CD14-positive monocyte (primary cell): ENCODE measurements around the gene USP17L26. TPM values are rescaled to one million over a fixed set of nuclear protein-coding genes. Genes with fewer than 3 reads are reported as not detected.
"Not testable (repeated sequence)": the region's sequence is repeated elsewhere in the genome, so short reads cannot be mapped to it uniquely, and the experiment has no call there.

Experiments
- DNase-seq, 3 donors: peaks; one replicate each; pipeline ENCODE4 v3.0.0-alpha.2; 2011 to 2022
- H2AFZ ChIP-seq: 2 replicates; pipeline ENCODE4 v1.6.0; 2012; ENCODE audit warnings: mild to moderate bottlenecking, low read depth, low read length, inconsistent platforms; ENCODE audit not compliant: insufficient read depth, poor library complexity, severe bottlenecking
- H3K27ac ChIP-seq, 2 donors: 1 replicate in 1 of 2; 2 replicates in 1 of 2; pipeline ENCODE4 v1.5.1; 2012 to 2013; ENCODE audit warnings: low read length in 2 of 2, control low read depth in 1 of 2, inconsistent platforms in 1 of 2, low read depth in 1 of 2, mild to moderate bottlenecking in 1 of 2
- H3K27me3 ChIP-seq, 2 donors: one replicate each; pipeline versions ENCODE4 v1.6.0 to v1.6.1; 2011 to 2013; ENCODE audit warnings: low read length in 2 of 2; ENCODE audit not compliant: control insufficient read depth in 2 of 2, insufficient read depth in 2 of 2
- H3K36me3 ChIP-seq, 2 donors: replicated peaks in 1 of 2; 1 replicate in 1 of 2; 2 replicates in 1 of 2; pipeline versions ENCODE4 v1.5.1 to v1.6.1; 2012 to 2013; ENCODE audit warnings: low read length in 2 of 2, control low read depth in 1 of 2, inconsistent platforms in 1 of 2, mild to moderate bottlenecking in 1 of 2; ENCODE audit not compliant: insufficient read depth in 2 of 2, control insufficient read depth in 1 of 2
- H3K4me1 ChIP-seq, 2 donors: 1 replicate in 1 of 2; 2 replicates in 1 of 2; pipeline versions ENCODE4 v1.5.1 to v1.6.1; 2012 to 2013; ENCODE audit warnings: low read length in 2 of 2, control low read depth in 1 of 2, inconsistent platforms in 1 of 2, mild to moderate bottlenecking in 1 of 2, moderate library complexity in 1 of 2; ENCODE audit not compliant: insufficient read depth in 2 of 2, control insufficient read depth in 1 of 2
- H3K4me2 ChIP-seq: replicated peaks from 2 replicates; pipeline ENCODE3; 2012; ENCODE audit warnings: low read length, moderate library complexity, mild to moderate bottlenecking; ENCODE audit not compliant: poor library complexity, severe bottlenecking; ENCODE audit errors: extremely low read depth
- H3K4me3 ChIP-seq, 3 experiments: fragments of 200-600 bp in 1 of 3; sonication (generic) in 1 of 3; replicated peaks in 1 of 3; 1 replicate in 2 of 3; 2 replicates in 1 of 3; pipeline ENCODE4 v1.5.1; 2011 to 2013; ENCODE audit warnings: low read length in 3 of 3, mild to moderate bottlenecking in 3 of 3, control low read depth in 2 of 3, low read depth in 2 of 3, inconsistent platforms in 1 of 3, moderate library complexity in 1 of 3
- H3K79me2 ChIP-seq: 2 replicates; pipeline ENCODE4 v1.6.0; 2012; ENCODE audit warnings: mild to moderate bottlenecking, control low read depth, inconsistent platforms, low read length, moderate library complexity; ENCODE audit not compliant: insufficient read depth
- H3K9ac ChIP-seq: 2 replicates; pipeline ENCODE4 v1.6.0; 2017; ENCODE audit warnings: low read length, mild to moderate bottlenecking; ENCODE audit not compliant: insufficient read depth, poor library complexity, severe bottlenecking
- H3K9me3 ChIP-seq, 2 donors: replicated peaks in 1 of 2; 1 replicate in 1 of 2; 2 replicates in 1 of 2; pipeline versions ENCODE4 v1.5.1 to v1.6.1; 2012 to 2013; ENCODE audit warnings: low read length in 2 of 2, control low read depth in 1 of 2; ENCODE audit not compliant: control insufficient read depth in 1 of 2, insufficient read depth in 1 of 2
- H4K20me1 ChIP-seq: 2 replicates; pipeline ENCODE4 v1.6.0; 2012; ENCODE audit warnings: mild to moderate bottlenecking, low read length, control low read depth, moderate library complexity; ENCODE audit not compliant: insufficient read depth
- H3K27ac Mint-ChIP-seq, 7 donors: one replicate each; pipeline ENCODE4 v1.8.0; 2020; ENCODE audit warnings: mild to moderate bottlenecking in 7 of 7, mixed read lengths in 7 of 7, moderate library complexity in 6 of 7, inconsistent platforms in 2 of 7
- H3K27me3 Mint-ChIP-seq, 3 donors: one replicate each; pipeline ENCODE4 v1.8.0; 2021 to 2022; ENCODE audit warnings: low read depth in 3 of 3, mild to moderate bottlenecking in 3 of 3, mixed read lengths in 3 of 3, moderate library complexity in 3 of 3, inconsistent platforms in 1 of 3
- H3K36me3 Mint-ChIP-seq, 2 donors: one replicate each; pipeline ENCODE4 v1.8.0; 2020; ENCODE audit warnings: mixed read lengths in 2 of 2, inconsistent platforms in 1 of 2, mild to moderate bottlenecking in 1 of 2
- H3K4me1 Mint-ChIP-seq: one replicate; pipeline ENCODE4 v1.8.0; 2020; ENCODE audit warnings: mild to moderate bottlenecking, mixed read lengths
- H3K4me3 Mint-ChIP-seq, 2 donors: one replicate each; pipeline ENCODE4 v1.8.0; 2020; ENCODE audit warnings: mild to moderate bottlenecking in 2 of 2, mixed read lengths in 2 of 2, moderate library complexity in 1 of 2
- H3K9me3 Mint-ChIP-seq, 7 donors: one replicate each; pipeline ENCODE4 v1.8.0; 2020 to 2022; ENCODE audit warnings: mixed read lengths in 7 of 7, mild to moderate bottlenecking in 6 of 7, moderate library complexity in 6 of 7, inconsistent platforms in 2 of 7
- WGBS: methylation state at CpG from one replicate; pipeline ENCODE4 v1.1.5; 2013; ENCODE audit warnings: missing lambda C conversion rate; ENCODE audit not compliant: insufficient coverage; 5-methylcytosine and 5-hydroxymethylcytosine counted together
- intact Hi-C, 2 donors: fragments of 100-400 bp; cut with micrococcal nuclease; formaldehyde crosslinking; loops; one replicate each; pipeline versions ENCODE4 v1.15.0 to v1.15.1; 2023
- polyA minus RNA-seq: library from RNA; depleted of rRNA, polyadenylated mRNA; stranded (reverse); fragments of >200 nt; gene quantifications from 2 replicates; pipeline ENCODE4 v1.2.3, GENCODE V29; 2012
- polyA plus RNA-seq, 3 donors: library from polyadenylated mRNA; depleted of rRNA in 1 of 3; unstranded in 2 of 3; stranded (reverse) in 1 of 3; fragments of 300-500 nt in 2 of 3; fragments of >200 nt in 1 of 3; fragmentation: Illumina TruSeq in 2 of 3; gene quantifications; 1 replicate in 2 of 3; 2 replicates in 1 of 3; pipeline ENCODE4 v1.2.3, GENCODE V29; 2012 to 2021
- total RNA-seq, 12 experiments: library from RNA in 1 of 12; stranded (reverse) in 1 of 12; fragments of 120-200 nt in 1 of 12; gene quantifications; one replicate each; pipeline ENCODE4 v1.2.4 and lab custom pipeline; 2013 to 2026; ENCODE audit warnings: mixed read lengths in 6 of 12, inconsistent platforms in 1 of 12

Gene USP17L26, protein sequence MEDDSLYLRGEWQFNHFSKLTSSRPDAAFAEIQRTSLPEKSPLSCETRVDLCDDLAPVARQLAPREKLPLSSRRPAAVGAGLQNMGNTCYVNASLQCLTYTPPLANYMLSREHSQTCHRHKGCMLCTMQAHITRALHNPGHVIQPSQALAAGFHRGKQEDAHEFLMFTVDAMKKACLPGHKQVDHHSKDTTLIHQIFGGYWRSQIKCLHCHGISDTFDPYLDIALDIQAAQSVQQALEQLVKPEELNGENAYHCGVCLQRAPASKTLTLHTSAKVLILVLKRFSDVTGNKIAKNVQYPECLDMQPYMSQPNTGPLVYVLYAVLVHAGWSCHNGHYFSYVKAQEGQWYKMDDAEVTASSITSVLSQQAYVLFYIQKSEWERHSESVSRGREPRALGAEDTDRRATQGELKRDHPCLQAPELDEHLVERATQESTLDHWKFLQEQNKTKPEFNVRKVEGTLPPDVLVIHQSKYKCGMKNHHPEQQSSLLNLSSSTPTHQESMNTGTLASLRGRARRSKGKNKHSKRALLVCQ
- total RNA-seq (2013) = not detected
- polyA plus RNA-seq = not detected
- not detected in 2 replicates for polyA minus RNA-seq
- 0 reads per million in 11 experiments for total RNA-seq (lab: John Stamatoyannopoulos, UW)

GRCh38 chr4:9334358-9334757 lies at the start of gene USP17L26:
Gene USP17L26 (plus strand): TSS chr4:9334658. CDS start chr4:9334658, 0 bp downstream.
- H3K4me3 Mint-ChIP-seq, H3K9me3 Mint-ChIP-seq, H3K27me3 Mint-ChIP-seq, H3K79me2 ChIP-seq, H3K36me3 Mint-ChIP-seq, H3K4me1 ChIP-seq, H3K4me3 ChIP-seq, H3K27me3 ChIP-seq, H4K20me1 ChIP-seq, H3K9ac ChIP-seq, H2AFZ ChIP-seq, H3K4me2 ChIP-seq, H3K36me3 ChIP-seq, intact Hi-C loops, DNase-seq, H3K27ac ChIP-seq, H3K9me3 ChIP-seq, H3K4me1 Mint-ChIP-seq, H3K27ac Mint-ChIP-seq: not testable (repeated sequence)
- no CpG with 5 or more reads among the region's 15 CpGs for WGBS

DNA sequence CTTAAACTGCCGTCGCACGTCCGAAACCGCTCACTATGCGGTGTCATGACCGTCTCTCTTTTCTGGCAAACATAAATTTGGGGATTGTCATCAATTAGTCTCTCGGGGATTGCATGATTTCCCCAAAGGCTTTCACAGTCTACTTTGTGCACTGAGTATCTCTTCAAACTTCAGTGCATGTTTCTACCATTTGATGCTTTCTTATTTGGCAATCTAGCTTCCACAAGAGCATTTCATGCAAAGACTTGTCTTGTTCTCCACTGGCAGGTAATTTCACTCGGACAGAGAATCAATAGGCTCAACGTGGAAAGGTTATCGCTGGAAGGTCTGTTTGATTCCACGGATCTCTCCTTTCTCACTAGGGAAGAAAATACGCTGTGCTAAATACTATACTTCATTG lies 10.3 kb upstream of the USP17L26 start:
- WGBS = no CpG with 5 or more reads among the region's 13 CpGs
- H3K4me1 Mint-ChIP-seq, H3K9me3 ChIP-seq, H3K4me2 ChIP-seq, H3K27ac ChIP-seq, intact Hi-C loops, H3K4me3 Mint-ChIP-seq, H3K4me1 ChIP-seq, H3K27ac Mint-ChIP-seq, H3K9ac ChIP-seq, H3K36me3 ChIP-seq, H3K27me3 ChIP-seq, H3K36me3 Mint-ChIP-seq, H3K27me3 Mint-ChIP-seq, H2AFZ ChIP-seq, H3K9me3 Mint-ChIP-seq, H4K20me1 ChIP-seq, H3K4me3 ChIP-seq, DNase-seq, H3K79me2 ChIP-seq: not testable (repeated sequence)

- H3K9me3 ChIP-seq, H3K9me3 Mint-ChIP-seq, H3K27me3 Mint-ChIP-seq, DNase-seq, H3K36me3 Mint-ChIP-seq, H3K4me3 Mint-ChIP-seq, H3K27ac Mint-ChIP-seq, H2AFZ ChIP-seq, H3K79me2 ChIP-seq, H3K4me1 Mint-ChIP-seq, H3K9ac ChIP-seq, H3K4me1 ChIP-seq, H3K27ac ChIP-seq, H3K27me3 ChIP-seq, H3K4me2 ChIP-seq, H3K4me3 ChIP-seq, H4K20me1 ChIP-seq, H3K36me3 ChIP-seq, intact Hi-C loops: not testable (repeated sequence)
- WGBS = no CpG with 5 or more reads among the region's 15 CpGs
Observed at GRCh38 chr4:9324865-9325264, 9.6 kb upstream of the USP17L26 start, which contains the start of gene USP17L24. Gene USP17L24 (plus strand): TSS chr4:9325165. CDS start chr4:9325165, 0 bp downstream.

DNA sequence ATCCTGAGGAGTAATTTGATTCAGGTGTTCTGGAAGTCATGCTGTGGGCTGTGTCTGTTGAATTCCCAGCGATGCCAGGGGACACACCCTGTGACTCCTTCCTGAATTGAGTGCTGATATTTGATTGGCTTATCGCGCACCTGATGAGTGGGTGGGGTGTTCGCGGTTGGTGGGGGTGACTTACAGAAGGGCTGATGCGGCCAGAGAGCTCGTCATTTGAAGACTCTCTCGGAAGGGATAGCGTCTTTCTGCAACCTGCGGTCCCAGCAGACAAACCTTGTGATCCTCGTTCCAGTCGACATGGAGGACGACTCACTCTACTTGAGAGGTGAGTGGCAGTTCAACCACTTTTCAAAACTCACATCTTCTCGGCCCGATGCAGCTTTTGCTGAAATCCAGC lies 4.8 kb upstream of the USP17L26 start, which contains the start of gene USP17L25:
USP17L25 (plus strand) TSS at position 301 of the 400 bp plus-strand sequence; CDS start at position 301, 0 bp downstream.
- H3K36me3 ChIP-seq, H3K27ac ChIP-seq, H3K36me3 Mint-ChIP-seq, DNase-seq, H3K4me3 ChIP-seq, H3K27me3 ChIP-seq, H2AFZ ChIP-seq, H3K27ac Mint-ChIP-seq, H3K27me3 Mint-ChIP-seq, H3K9me3 Mint-ChIP-seq, H3K4me1 ChIP-seq, H3K4me1 Mint-ChIP-seq, H3K4me2 ChIP-seq, intact Hi-C loops, H3K9me3 ChIP-seq, H3K79me2 ChIP-seq, H4K20me1 ChIP-seq, H3K4me3 Mint-ChIP-seq, H3K9ac ChIP-seq: not testable (repeated sequence)
- WGBS = no CpG with 5 or more reads among the region's 15 CpGs
